Lower lobe of right lung (tissue), 2 donors: Measurements from ENCODE around the gene MALRD1. TPM values are rescaled to one million over a fixed set of nuclear protein-coding genes. Genes with fewer than 3 reads are reported as not detected.

Source experiments
- ATAC-seq, 2 donors: fragments of 200-7000 bp; cut with Tn5 transposase; one replicate each; pipeline ENCODE4 v1.9.1; 2020 to 2022; ENCODE audit warnings: mild to moderate bottlenecking in 2 of 2, moderate library complexity in 2 of 2
- DNase-seq: peaks from one replicate; pipeline ENCODE4 v3.0.0-alpha.2; 2020
- H3K27ac ChIP-seq: fragments of 200-600 bp; one replicate; pipeline ENCODE4 v1.8.0; 2022
- H3K27me3 ChIP-seq: fragments of 200-600 bp; one replicate; pipeline ENCODE4 v1.8.0; 2022; ENCODE audit warnings: low read depth
- H3K36me3 ChIP-seq: fragments of 200-600 bp; one replicate; pipeline ENCODE4 v1.8.0; 2022; ENCODE audit warnings: mild to moderate bottlenecking
- H3K4me1 ChIP-seq: fragments of 200-600 bp; one replicate; pipeline ENCODE4 v1.8.0; 2022
- H3K4me3 ChIP-seq: fragments of 200-600 bp; one replicate; pipeline ENCODE4 v1.8.0; 2022; ENCODE audit warnings: mild to moderate bottlenecking
- H3K9me3 ChIP-seq: fragments of 200-600 bp; one replicate; pipeline ENCODE4 v1.8.0; 2022
- intact Hi-C: fragments of 100-400 bp; cut with DNase I; formaldehyde crosslinking; loops from one replicate; pipeline ENCODE4 v1.11.0; 2022
- total RNA-seq: library from RNA; stranded (reverse); fragmentation: NEBNext Ultra II Directional; extraction: Animal tissue kit (Norgen Biotek cat#: 25700); gene quantifications from one replicate; pipeline ENCODE4 v1.2.1, GENCODE V29; 2021
- TF ChIP-seq, protein P1 (sequence below): fragments of 200-600 bp; IDR thresholded peaks from one replicate; pipeline ENCODE4 v1.8.0; 2022; ENCODE audit warnings: antibody characterized with exemption, mild to moderate bottlenecking
- donor health status: DM: no; HTN: yes; CAD: no; lungs with severe emphysema.

The MALRD1 gene
- total RNA-seq, 1 donor from 2014 or later, result 6.0 TPM

DNA sequence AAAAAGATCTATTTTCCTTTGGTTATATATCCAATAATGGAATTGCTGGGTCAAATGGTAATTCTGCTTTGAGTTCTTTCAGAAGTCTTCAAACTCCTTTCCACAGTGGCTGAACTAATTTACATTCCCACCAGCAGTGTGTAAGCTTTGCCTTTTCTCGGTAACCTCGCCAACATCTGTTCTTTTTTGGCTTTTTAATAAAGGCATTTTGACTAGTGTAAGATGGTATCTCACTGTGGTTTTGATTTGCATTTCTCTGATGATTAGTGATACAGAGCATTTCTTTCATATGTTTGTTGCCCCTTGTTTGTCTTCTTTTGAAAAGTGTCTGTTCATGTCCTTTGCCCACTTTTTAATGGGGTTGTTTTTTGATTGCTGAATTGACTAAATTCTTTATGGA is 285.0 kb downstream of the MALRD1 start:
- ATAC-seq (no peak), DNase-seq (no peak)
- Histone ChIP-seq H3K4me3 (no peak overlapping the region), H3K9me3 (no peaks in the 10 kb centered on the region), H3K36me3 (no peaks in the 10 kb centered on the region), H3K27me3 (no peaks in the 10 kb centered on the region), H3K27ac (no peak overlapping the region), H3K4me1 (no peaks in the 10 kb centered on the region)
- intact Hi-C loops, result no loop called here
- TF ChIP-seq, protein P1, sequence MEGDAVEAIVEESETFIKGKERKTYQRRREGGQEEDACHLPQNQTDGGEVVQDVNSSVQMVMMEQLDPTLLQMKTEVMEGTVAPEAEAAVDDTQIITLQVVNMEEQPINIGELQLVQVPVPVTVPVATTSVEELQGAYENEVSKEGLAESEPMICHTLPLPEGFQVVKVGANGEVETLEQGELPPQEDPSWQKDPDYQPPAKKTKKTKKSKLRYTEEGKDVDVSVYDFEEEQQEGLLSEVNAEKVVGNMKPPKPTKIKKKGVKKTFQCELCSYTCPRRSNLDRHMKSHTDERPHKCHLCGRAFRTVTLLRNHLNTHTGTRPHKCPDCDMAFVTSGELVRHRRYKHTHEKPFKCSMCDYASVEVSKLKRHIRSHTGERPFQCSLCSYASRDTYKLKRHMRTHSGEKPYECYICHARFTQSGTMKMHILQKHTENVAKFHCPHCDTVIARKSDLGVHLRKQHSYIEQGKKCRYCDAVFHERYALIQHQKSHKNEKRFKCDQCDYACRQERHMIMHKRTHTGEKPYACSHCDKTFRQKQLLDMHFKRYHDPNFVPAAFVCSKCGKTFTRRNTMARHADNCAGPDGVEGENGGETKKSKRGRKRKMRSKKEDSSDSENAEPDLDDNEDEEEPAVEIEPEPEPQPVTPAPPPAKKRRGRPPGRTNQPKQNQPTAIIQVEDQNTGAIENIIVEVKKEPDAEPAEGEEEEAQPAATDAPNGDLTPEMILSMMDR, result no peak

DNA sequence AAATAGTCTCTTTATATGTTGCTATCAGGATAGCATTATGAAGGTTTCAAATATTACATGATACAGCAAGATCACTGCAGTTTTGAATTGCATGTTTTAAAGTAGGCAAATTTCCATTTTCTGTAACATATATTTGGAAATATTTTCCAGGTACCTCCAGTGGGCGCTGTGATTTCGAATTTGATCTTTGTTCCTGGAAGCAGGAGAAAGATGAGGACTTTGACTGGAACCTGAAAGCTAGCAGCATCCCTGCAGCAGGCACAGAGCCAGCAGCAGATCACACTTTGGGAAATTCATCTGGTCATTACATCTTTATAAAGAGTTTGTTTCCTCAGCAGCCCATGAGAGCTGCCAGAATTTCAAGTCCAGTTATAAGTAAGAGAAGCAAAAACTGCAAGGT is 299.0 kb downstream of the MALRD1 start:
- DNase-seq (no peak), ATAC-seq (no peak)
- H3K4me1 ChIP-seq, result no peaks in the 10 kb centered on the region
- TF ChIP-seq, protein P1, result no peak
- intact Hi-C loops, result no loop called here
- no peaks in the 10 kb centered on the region for H3K9me3 ChIP-seq
- no peak overlapping the region for H3K27ac ChIP-seq
- no peak overlapping the region for H3K4me3 ChIP-seq
- no peaks in the 10 kb centered on the region for H3K36me3 ChIP-seq
- no peaks in the 10 kb centered on the region for H3K27me3 ChIP-seq

DNA sequence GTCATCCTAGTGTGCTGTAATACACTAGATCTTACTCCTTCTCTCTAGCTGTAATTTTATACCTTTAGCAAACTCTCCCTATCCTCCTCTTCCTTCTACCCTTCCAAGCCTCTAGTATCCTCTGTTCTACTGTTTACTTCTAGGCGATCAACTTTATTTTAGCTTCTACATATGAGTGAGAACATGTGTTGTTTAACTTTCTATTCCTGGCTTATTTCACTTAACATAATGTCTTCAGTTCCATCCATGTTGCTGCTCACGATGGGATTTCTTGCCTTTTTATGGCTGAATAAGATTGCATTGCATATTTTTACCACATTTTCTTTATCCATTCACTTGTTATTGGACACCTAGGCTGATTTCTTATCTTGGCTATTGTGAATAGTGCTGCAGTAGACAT is 318.6 kb downstream of the MALRD1 start:
- no peak for DNase-seq
- Histone ChIP-seq H3K36me3 (no peaks in the 10 kb centered on the region), H3K9me3 (no peaks in the 10 kb centered on the region), H3K27ac (no peak overlapping the region), H3K4me1 (no peaks in the 10 kb centered on the region), H3K4me3 (no peak overlapping the region), H3K27me3 (no peaks in the 10 kb centered on the region)
- TF ChIP-seq, protein P1, result no peak
- intact Hi-C loops, result no loop called here
- ATAC-seq, result no peak

DNA sequence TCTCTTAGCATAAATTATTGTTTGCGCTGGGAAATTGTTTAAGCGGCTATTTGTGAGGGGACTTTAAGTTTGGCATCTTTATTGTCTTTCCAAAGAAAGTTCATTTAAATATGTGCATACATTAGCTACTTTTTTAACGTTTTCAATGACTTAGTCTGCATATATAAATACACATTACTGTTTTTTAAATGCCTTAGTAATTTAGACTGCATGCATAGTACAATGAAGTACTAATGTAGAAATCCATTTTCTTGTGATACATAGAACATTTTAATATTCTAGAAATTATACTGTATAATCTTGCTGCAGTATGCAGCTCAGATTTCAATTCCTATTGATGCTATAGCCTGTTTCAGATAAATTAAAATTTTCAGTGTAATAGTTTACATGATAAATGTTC is 325.4 kb downstream of the MALRD1 start:
- TF ChIP-seq, protein P1, result no peak
- H3K27ac ChIP-seq, result no peak overlapping the region
- no peaks in the 10 kb centered on the region for H3K36me3 ChIP-seq
- ATAC-seq (no peak), DNase-seq (no peak)
- no peak overlapping the region for H3K4me3 ChIP-seq
- no peaks in the 10 kb centered on the region for H3K27me3 ChIP-seq
- intact Hi-C loops, result no loop called here
- H3K4me1 ChIP-seq, result no peaks in the 10 kb centered on the region
- no peaks in the 10 kb centered on the region for H3K9me3 ChIP-seq

DNA sequence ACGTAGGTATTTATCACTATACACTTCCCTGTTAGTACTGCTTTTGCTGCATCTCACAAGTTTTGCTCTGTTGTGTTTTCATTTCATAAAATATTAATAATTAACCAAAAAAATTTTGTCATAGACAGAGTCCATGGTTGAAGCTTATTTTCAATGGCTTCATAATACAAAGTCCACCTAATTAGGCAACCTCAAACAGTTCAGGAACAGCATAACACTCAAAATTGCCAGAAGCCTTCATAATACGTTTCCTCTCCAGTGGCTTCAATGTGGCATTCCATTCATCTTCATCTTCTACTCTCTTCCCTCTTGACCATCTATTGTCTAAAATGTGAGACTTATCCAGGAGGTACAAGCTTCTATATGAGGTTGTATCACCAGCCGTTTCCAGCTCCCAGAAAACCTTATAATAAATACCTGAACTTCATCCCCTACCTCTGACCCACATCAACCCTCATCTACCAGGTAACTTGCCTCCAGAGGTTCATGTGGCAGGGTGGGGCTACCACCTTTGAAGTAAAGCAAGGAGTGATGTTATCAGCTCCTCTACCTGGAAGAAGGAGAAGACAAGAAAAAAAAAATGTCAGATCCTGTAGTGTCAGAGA is 337.3 kb downstream of the MALRD1 start:
- no peak overlapping the region for H3K4me3 ChIP-seq
- ATAC-seq (no peak), DNase-seq (no peak)
- H3K9me3 ChIP-seq, result no peaks in the 10 kb centered on the region
- intact Hi-C loops, result no loop called here
- H3K4me1 ChIP-seq, result no peaks in the 10 kb centered on the region
- H3K27me3 ChIP-seq, result no peaks in the 10 kb centered on the region
- no peaks in the 10 kb centered on the region for H3K36me3 ChIP-seq
- TF ChIP-seq, protein P1, result no peak
- no peak overlapping the region for H3K27ac ChIP-seq
